NCI-H2107 treated with DMSO at 0.1 percent for 48 hours (cell line): ENCODE measurements around the gene KCNH3.
"Not testable (repeated sequence)": the region's sequence is repeated elsewhere in the genome, so short reads cannot be mapped to it uniquely, and the experiment has no call there.

ENCODE experiments used
- DNase-seq: peaks from one replicate; lab custom pipeline; 2025; ENCODE audit not compliant: unreplicated experiment; lab: John Stamatoyannopoulos, UW

The KCNH3 gene

DNA sequence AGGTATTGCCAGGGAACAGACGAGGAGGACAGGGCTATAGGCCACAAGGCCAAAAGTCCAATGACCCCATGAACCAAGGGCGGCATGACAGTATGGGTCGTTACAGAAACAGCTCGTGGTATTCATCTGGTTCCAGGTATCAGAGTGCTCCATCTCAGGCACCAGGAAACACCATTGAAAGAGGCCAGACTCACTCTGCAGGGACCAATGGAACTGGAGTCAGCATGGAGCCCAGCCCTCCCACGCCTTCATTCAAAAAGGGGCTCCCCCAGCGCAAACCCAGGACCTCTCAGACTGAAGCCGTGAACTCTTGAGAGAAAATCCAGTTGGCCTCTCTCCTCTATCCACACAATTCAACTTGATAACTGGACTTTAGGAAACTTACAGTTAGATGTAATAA is 12.9 kb upstream of the KCNH3 start:
- no peak for DNase-seq

DNA sequence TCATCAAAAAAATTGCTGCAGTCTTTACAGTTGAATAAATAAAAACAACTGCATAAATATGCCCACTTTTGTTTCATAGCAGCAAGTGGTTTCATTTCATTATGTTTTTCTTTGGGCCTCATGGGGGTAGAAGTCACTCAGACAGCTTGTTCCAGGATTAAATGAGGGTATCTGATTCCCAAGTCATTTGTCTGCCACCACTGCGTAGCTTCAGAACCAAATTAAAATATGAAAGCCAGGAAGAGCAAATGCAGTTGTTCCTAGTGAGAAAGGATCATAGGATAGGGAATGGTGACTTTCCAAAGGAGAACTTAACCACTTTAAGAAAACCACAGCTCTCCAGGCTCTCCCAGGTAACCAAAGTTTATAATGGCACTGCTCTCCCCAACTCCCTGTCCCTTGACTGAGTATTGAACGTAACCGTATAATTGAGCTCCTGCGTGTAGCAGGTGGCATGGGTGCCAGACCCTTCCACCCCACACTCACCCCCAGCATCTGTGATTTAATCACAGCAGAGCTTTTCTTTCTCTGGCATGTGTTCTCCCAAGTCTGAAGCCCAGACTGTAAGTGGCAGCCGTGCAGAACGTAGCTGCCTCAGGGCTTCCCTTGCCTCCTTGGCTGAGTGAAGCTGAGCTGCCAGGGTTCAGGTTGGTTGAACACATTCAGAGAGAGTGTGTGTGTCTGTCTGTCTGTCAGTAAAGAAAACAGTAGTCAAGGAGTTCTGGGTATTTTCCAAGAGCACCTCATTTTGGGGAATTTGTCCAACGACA is 11.3 kb upstream of the KCNH3 start:
- DNase-seq = peak; percentile 100

DNA sequence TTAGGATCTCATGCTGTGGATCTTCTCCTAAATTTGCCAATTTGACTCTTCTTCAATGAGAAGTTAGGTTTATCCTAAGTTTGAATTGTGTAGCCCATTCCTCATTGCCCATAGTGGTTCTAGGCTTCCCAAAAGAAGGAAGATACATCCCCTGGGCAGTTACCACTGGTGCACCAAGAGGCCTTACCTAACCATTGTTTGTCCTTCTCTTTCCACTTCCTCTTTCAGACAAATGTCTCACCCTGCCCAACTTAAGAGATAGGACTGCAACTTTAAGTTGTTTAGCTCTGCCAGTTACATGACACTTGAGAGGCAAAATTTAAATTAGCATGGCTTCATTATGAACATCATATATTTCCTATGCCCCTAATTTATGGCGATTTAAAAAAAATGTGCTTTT is 9.4 kb upstream of the KCNH3 start:
- no peak for DNase-seq

DNA sequence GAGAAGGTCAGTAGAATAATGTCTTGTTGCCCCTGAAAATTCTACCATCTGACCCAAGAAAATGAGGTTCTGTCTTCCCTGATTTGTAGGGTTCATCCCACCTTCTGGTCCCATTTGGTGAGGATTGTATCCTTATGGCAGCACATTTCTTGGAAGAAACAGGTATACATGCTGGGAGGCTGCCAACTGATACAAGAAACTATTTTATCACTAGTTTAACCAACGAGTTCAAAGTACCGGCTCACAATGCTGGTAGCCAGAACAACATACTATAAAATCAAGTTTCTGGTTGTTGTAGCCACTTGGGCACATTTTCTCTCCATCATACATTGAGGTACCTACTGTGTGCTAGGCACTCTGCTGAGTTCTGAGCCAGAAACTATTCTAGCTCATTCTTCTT is 7.1 kb upstream of the KCNH3 start:
- no peak for DNase-seq

DNA sequence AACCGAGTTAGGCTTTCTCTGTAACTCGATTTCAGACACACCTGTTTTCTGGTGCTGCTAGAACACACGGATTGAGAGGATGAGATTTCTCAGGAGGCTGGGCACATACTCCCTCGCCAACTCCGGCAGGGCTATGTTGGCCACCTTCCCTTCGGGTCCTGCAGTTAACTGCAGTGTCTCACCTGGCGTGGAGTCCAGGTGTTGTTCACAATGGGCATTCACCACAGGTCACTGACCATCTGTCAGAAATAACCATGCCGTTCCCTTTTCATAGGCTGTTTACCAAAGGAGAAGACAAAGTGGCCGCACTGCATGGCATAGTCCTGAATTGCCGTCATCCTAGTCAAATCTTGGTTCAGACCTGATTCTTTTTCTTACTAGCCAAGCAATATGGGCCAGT is 5.5 kb upstream of the KCNH3 start:
- no peak for DNase-seq

DNA sequence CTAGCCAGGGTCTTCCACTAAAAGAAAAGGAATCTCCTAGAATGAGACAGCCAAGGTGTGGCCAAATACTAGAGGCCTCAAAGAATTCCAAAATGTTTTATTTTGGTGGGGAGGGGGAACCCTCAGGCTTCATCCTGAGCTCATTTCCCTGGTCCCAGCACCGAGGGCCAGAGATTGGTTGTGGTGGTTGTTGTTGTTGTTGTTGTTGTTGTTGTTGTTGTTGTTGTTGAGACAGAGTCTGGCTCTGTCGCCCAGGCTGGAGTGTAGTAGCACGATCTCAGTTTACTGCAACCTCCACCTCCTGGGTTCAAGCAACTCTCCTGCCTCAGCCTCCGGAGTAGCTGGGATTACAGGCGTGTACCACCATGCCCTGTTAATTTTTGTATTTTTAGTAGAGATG is 4.7 kb upstream of the KCNH3 start:
- not testable (repeated sequence) for DNase-seq

DNA sequence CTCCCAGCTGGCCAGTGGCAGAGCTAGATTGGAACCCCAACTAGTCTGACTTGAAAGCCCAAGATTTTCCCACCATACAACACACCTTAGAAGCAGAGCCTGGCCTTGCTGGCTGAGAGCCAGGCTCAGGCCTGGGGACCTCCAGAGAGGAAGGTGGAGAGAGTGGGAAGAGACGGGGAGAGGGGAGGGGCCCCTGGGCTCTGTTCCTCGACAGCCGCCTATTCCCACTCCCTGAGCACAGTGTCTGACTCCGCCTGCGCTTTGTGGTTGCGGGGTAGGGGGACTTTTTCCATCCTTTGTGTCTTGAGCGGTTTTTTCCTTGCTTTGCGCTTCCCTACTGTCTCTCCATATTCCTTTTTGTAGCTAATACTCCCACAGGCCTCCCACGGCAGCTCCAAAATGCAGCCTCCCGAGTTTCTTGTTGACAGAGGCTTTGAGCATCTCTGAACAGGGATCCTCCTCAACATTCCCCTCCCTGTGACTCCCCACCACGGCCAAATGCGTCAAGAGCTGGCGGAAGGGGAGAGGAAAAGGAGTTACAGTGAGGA is 4.0 kb upstream of the KCNH3 start:
- no peak for DNase-seq

DNA sequence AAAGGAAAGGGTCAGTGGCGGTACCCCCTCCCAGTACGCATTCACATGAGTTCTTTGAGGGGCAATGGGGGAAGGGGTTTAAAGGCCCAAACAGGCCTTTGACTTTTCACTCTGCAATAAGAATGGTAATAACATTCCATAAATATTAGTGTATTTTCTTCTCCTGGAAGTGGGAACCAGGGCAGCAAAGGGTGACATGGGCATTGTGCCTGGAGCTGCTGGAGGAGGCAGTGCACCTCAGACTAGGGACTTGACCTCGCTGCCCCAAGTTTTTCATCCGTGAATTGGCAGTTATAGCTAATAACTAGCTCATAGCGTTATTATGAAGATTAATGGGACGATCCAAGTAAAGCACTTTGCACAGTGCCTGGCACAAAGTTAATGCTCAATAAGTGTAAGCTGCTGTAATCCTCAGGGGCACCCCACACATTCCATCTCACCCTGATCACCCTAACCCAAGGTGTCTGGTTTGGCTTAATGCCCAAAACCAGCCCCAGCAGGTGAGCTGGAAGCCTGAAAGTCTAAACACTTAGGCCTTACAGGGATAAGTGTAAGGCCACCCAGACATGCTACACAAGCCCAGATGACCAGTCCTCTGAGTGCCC is 2.8 kb upstream of the KCNH3 start:
- no peak for DNase-seq

DNA sequence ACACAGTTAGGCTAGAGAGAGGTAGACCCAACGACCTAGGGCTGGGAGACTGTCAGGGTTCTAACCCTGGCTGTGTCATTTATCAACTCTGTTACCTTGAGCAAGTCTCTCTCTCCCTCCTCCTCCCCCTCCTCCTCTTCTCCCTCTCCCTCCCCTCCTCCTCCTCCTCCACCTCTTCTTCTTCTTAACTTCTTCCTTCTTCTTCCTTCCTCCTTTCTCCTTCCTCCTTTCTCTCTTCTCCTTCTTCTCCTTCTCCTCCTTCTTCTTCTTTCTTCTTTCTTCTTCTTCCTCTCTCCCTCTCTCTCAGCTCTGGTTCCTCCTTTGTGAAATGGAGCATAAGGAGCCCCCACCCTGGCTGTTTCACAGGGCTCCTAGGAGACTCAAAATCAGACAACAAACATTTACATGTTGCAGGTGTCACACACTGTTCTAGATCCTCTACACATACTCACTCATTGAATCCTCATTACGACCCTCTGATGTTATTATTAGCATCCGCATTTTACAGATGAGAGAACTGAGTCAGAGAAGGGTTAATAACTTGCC is 2.2 kb upstream of the KCNH3 start:
- no peak for DNase-seq

DNA sequence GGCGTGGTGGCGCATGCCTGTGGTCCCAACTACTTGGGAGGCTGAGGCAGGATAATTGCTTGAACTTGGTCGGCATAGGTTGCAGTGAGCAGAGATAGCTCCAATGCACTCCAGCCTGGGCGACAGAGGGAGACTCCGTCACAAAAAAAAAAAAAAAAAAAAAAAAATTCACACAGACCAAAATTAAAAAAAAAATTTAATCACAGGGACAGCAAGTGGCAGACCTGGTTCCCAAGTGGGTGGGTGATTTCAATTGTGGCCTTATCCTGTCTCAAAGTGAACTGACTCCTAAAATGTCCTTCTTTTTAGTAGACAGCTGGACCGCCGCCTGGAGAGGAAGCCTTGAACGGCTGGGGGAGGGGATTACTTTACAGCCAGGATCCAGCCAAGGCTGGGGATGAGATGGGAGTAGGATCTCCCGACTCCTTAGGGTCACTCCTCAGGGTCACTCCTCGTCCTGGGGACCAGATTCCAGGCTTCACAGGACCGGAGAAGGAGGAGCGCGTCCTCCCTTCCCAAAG is 1.5 kb upstream of the KCNH3 start:
- DNase-seq = no peak

DNA sequence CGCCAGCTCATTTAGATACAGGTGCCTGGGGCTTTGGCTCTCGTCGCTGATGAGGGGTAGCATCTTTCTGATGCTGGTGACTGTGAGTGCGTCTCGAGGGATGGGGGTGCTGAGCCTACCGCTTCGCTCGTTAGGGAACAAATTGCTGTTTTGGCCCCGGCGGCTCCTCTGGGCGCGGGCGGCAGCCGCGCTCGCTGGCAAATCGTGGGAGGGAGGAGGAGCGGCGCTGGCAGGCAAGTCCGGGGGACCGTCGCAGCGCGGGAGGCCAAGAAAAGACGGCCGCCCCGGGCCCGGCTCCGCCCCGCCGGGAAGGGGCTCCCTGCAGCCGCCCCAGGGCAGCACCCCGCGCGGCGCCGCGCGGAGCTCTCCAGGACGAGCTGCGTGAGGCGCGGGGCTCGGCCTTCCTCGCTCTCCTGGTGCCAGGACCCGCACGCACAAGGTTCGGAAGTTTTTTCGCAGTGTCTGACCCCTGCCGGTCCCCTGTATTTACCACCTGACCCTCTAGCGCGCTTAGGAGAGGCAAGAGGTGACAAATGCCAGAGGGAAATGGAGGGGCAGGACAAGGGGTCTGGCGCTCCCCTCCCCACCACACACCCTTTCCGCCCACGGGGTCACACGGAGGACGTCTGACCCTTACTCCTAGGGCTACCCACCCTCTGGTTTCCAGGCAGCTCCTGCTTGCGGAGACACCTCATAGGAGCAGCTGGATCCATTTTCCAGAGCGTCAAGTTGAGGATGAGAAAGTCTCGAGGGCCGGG is 899 bp upstream of the KCNH3 start:
- DNase-seq = peak; percentile 60

DNA sequence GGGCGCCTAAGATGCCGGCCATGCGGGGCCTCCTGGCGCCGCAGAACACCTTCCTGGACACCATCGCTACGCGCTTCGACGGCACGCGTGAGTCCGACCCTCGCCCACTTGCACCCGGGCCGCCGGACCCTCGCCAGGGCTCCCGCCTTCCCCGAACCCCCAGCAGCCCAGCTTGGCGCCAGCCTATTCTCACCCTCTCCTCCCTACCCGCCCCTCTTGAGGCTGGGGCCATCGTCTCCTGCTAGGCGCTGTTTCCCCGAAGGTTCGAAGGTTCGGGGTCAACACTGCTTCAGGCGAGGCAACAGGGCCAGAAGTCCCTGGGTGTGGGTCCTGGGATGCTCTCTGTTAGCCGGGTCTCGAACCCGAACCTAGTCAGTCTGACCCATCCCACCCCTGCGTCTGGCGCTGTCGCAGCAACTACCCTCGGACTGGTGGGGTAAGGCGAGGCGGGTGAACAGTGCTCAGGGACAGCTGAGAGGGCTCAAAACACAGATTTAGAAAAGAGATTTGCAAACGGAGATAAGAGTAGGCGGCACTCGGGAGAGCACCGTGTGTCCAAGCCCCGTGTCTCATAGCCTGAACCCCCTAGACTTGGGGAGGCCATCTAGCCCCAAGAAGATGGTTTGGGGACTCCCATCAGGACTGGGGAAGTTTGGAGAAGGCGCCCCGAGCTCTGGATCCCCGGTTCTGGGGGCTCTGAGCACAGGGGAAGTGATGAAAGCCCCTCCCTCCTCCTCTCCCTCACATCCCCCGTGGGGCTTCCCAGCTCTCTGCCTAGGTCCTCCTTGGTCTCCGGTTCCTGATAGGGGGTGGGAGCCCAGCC is 787 bp downstream of the KCNH3 start:
- no peak for DNase-seq

DNA sequence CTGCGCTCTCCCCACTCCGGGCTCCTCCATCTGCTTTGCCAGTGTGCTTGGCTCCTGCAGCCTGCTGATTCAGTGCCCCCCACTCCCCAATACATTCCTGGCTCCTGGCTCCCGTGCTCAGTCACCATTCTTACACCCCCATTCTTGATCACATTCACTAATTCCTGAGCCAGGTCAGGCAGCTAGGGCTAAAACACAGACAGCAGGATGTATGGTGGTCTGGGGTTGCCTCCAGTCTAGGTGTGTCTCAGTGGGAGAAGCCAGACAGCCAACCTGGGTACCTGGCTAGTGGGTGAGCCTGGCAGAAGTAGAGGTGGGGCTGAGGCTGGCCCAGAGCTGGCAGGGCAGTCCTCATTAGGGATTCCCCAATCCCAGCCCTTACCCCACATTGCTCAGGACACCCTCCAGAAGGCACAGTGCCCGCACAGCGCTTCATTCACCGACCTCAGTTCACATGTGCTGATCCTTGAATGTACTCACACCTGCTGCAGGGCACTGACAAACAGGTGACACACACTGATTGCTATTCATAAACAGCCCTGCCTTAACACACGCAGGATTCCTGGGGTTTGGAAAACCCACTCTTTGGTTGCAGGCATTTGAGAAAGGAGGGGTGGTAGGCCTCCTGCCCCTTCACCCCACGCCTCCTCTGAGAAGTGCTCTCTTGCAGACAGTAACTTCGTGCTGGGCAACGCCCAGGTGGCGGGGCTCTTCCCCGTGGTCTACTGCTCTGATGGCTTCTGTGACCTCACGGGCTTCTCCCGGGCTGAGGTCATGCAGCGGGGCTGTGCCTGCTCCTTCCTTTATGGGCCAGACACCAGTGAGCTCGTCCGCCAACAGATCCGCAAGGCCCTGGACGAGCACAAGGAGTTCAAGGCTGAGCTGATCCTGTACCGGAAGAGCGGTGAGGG is 1.7 kb downstream of the KCNH3 start:
- DNase-seq = peak; percentile 64

DNA sequence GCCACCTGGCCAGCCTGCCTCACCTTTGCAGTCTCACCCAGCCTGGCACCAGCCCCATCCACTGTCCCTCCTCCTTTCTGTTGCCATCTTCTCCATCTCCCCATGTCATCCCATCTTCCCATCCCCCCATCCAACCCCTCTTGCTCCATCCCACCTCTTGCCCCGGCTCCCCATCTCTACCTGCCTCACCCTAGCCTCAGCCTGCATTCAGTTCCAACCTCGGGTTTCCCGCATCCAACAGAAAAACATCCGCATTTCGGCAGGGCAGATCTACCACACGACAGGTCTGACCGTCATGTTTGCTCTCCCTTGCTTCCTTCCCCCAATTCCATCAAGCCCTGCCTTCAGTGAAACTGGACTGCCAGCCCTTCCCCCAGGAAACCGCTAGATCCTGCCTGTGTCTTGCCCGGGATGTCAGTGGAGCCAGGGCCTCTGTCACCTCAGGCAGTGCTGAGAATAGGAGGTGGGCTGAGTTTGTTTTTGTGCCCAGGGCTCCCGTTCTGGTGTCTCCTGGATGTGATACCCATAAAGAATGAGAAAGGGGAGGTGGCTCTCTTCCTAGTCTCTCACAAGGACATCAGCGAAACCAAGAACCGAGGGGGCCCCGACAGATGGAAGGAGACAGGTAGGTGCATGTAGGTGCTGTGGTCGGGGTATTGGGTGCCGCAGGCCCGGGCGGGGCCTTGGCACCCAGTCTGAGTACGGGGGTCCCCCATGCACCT is 2.5 kb downstream of the KCNH3 start:
- DNase-seq = no peak

DNA sequence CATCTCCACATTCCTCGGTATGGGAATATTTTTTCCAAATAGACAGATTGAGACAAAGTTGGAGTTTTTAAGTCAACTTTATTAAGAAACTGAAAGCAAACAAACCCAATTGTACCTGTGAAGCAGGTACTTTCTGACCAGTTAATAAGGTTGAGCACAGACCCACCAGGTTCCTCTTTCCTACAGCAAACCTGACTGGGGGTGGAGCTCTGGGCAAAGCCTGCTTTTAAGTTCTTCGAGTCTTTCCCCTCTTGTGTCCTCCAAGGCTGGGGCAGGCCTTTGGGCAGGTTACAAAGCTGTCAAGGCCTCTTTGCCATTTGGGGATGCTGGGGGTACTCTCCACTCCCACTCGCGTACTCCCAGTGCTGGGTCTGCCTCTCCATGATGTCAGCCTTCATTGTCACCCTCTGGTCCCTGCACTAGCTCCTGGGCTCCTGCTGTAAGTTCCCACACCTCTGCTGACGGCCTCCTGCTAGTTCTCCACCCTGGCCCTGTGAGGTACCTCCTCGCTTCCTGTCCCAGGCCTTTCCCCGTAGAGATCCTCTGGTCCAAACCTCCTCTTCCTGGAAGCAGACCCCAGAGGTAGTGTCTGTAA is 3.2 kb downstream of the KCNH3 start:
- DNase-seq = no peak

DNA sequence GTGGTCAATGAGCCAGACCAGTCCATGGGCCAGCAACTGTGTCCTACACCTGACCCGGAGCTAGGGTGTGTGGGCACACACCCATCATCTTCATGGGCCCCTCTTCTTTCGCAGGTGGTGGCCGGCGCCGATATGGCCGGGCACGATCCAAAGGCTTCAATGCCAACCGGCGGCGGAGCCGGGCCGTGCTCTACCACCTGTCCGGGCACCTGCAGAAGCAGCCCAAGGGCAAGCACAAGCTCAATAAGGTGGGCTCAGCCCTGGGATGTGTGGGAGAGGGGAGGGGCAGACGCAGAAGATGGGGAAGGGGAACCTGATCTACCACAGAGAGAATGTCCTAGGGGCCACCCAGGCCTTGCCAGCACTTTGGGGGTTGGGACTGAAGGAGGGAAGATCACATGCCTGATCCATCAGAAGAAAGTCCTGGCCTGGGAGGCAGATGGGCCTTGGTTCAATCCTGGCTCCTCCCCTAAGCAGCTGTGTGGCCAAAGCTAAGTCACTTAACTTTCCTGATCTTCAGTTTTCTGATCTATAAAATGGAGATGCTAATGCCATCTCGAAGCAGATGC is 3.8 kb downstream of the KCNH3 start:
- DNase-seq = no peak

DNA sequence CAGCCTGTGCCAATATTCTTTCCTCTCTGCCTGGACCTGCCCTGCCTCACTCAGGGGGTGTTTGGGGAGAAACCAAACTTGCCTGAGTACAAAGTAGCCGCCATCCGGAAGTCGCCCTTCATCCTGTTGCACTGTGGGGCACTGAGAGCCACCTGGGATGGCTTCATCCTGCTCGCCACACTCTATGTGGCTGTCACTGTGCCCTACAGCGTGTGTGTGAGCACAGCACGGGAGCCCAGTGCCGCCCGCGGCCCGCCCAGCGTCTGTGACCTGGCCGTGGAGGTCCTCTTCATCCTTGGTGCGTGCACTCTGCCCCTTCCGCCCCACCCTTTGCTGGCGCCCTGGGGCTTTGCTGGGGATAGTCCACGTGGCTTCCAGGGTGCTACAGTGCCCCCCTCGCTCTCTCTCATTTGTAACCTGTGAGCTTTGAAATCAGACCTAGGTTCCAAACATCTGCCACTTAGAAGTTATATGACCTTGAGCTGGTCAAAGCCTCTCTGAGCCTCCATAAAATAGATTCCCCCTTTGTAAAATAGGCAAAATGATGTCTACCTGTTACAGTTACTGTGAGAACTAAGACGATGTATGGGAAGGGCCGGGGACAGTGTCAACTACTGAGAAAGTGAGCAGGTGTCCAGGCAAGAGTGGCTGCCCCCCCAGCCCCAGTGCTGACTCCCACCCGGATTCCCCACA is 4.5 kb downstream of the KCNH3 start:
- DNase-seq = no peak
